ENCODE results near the gene WFDC1.

The WFDC1 gene

DNA sequence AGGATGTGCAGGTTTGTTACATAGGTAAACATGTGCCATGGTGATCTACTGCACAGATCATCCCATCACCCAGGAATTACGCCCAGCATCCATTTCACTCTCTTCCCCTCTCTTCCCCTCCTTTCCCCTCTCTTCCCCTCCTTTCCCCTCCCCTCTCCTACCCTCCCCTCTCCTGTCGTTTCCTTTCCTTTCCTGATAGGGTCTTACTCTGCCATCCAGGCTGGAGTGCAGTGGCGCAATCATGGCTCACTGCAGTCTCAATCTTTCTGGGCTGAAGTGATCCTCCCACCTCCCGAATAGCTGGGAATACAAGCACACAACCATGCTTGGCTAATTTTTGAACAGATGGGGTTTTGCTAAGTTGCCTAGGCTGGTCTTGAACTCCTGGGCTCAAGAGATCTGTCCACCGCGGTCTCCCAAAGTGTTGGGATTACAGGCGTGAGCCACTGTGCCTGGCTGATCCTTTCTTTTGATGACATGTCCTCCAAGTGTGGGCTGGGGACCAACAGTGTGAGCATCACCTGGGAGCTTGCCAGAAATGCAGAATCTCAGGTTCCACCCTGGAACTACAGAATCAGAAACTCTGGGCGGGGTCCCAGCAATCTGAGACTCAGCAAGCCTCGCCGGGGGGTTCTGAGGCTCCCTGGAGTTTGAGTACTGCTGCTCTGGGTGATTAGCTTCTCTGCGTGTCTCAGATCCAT, 84.5 kb downstream of the WFDC1 start:
- TF ChIP-seq, protein P1, sequence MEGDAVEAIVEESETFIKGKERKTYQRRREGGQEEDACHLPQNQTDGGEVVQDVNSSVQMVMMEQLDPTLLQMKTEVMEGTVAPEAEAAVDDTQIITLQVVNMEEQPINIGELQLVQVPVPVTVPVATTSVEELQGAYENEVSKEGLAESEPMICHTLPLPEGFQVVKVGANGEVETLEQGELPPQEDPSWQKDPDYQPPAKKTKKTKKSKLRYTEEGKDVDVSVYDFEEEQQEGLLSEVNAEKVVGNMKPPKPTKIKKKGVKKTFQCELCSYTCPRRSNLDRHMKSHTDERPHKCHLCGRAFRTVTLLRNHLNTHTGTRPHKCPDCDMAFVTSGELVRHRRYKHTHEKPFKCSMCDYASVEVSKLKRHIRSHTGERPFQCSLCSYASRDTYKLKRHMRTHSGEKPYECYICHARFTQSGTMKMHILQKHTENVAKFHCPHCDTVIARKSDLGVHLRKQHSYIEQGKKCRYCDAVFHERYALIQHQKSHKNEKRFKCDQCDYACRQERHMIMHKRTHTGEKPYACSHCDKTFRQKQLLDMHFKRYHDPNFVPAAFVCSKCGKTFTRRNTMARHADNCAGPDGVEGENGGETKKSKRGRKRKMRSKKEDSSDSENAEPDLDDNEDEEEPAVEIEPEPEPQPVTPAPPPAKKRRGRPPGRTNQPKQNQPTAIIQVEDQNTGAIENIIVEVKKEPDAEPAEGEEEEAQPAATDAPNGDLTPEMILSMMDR (conservative IDR thresholded peaks at IDR 0.05; ENCODE audit: low read depth) = no peak
- DNase-seq (ENCODE audit: low spot score) = no peak
- ChIA-PET CTCF (no interaction called here), POLR2A (ENCODE audit: low non-redundant PET) (no interaction called here)
- no peak overlapping the region for H3K27ac ChIP-seq
